ENCODE data around the gene MYMX.
A peak's percentile ranks its signal among the peaks of the same experiment; 100 is the strongest.

Gene MYMX

GRCh38 chr6:44220913-44221290, 4.2 kb downstream of the MYMX start:
- no peaks in the 10 kb centered on the region for H3K36me3 ChIP-seq (ENCODE audit: insufficient read depth, low read length)
- H3K4me1 ChIP-seq (ENCODE audit: insufficient read depth, low read length): peaks cover 51% of the 10 kb centered on the region
- no peak overlapping the region for H3K9ac ChIP-seq (ENCODE audit: low read depth, low read length)
- H3K9me3 ChIP-seq (ENCODE audit: control insufficient read depth, insufficient read depth, low read length): no peaks in the 10 kb centered on the region

GRCh38 chr6:44221291-44221960, 4.7 kb downstream of the MYMX start:
- H3K9ac ChIP-seq (ENCODE audit: low read depth, low read length): no peak overlapping the region
- H3K4me1 ChIP-seq (ENCODE audit: insufficient read depth, low read length): peaks cover 57% of the 10 kb centered on the region
- H3K36me3 ChIP-seq (ENCODE audit: insufficient read depth, low read length): no peaks in the 10 kb centered on the region
- no peaks in the 10 kb centered on the region for H3K9me3 ChIP-seq (ENCODE audit: control insufficient read depth, insufficient read depth, low read length)

GRCh38 chr6:44221961-44222335, 5.2 kb downstream of the MYMX start:
- no peak overlapping the region for H3K9ac ChIP-seq (ENCODE audit: low read depth, low read length)
- H3K9me3 ChIP-seq (ENCODE audit: control insufficient read depth, insufficient read depth, low read length): no peaks in the 10 kb centered on the region
- H3K4me1 ChIP-seq (ENCODE audit: insufficient read depth, low read length): peaks cover 57% of the 10 kb centered on the region
- H3K36me3 ChIP-seq (ENCODE audit: insufficient read depth, low read length): no peaks in the 10 kb centered on the region

GRCh38 chr6:44222486-44223318, 6.0 kb downstream of the MYMX start:
- Histone ChIP-seq H3K36me3 (ENCODE audit: insufficient read depth, low read length) (no peaks in the 10 kb centered on the region), H3K9ac (ENCODE audit: low read depth, low read length) (peak overlapping the region; percentile 49; the same call in 1 of the 2 replicates), H3K9me3 (ENCODE audit: control insufficient read depth, insufficient read depth, low read length) (no peaks in the 10 kb centered on the region), H3K4me1 (ENCODE audit: insufficient read depth, low read length) (peaks cover 54% of the 10 kb centered on the region)

- Histone ChIP-seq H3K9ac (ENCODE audit: low read depth, low read length) (peak within 1 kb of the TSS; percentile 55; the same call in 1 of the 2 replicates), H3K9me3 (ENCODE audit: control insufficient read depth, insufficient read depth, low read length) (no peaks in the 10 kb centered on the region), H3K36me3 (ENCODE audit: insufficient read depth, low read length) (no peaks in the 10 kb centered on the region), H3K4me1 (ENCODE audit: insufficient read depth, low read length) (peaks cover 47% of the 10 kb centered on the region; the same call in 1 of the 2 replicates)
These were observed 6.7 kb downstream of the MYMX start, which contains the start of gene SLC29A1 for GRCh38 chr6:44223319-44224028. SLC29A1 (plus strand) TSS chr6:44223595; CDS start chr6:44227314, 3,719 bp downstream.

GRCh38 chr6:44224029-44224964, 7.6 kb downstream of the MYMX start:
- Histone ChIP-seq H3K9ac (ENCODE audit: low read depth, low read length) (peak overlapping the region; percentile 55; the same call in 1 of the 2 replicates), H3K9me3 (ENCODE audit: control insufficient read depth, insufficient read depth, low read length) (no peaks in the 10 kb centered on the region), H3K4me1 (ENCODE audit: insufficient read depth, low read length) (peaks cover 46% of the 10 kb centered on the region; the same call in 1 of the 2 replicates), H3K36me3 (ENCODE audit: insufficient read depth, low read length) (no peaks in the 10 kb centered on the region; the same call in 1 of the 2 replicates)

- Histone ChIP-seq H3K9me3 (ENCODE audit: control insufficient read depth, insufficient read depth, low read length) (no peaks in the 10 kb centered on the region), H3K36me3 (ENCODE audit: insufficient read depth, low read length) (no peaks in the 10 kb centered on the region; the same call in 1 of the 2 replicates), H3K4me1 (ENCODE audit: insufficient read depth, low read length) (peaks cover 45% of the 10 kb centered on the region; the same call in 1 of the 2 replicates), H3K9ac (ENCODE audit: low read depth, low read length) (peak overlapping the region; percentile 55; the same call in 1 of the 2 replicates)
These were observed 8.2 kb downstream of the MYMX start for GRCh38 chr6:44224965-44225305.

- no peak overlapping the region for H3K9ac ChIP-seq (ENCODE audit: low read depth, low read length)
- peaks cover 43% of the 10 kb centered on the region; the same call in 1 of the 2 replicates for H3K4me1 ChIP-seq (ENCODE audit: insufficient read depth, low read length)
- no peaks in the 10 kb centered on the region for H3K9me3 ChIP-seq (ENCODE audit: control insufficient read depth, insufficient read depth, low read length)
- peaks cover 1% of the 10 kb centered on the region; the same call in 1 of the 2 replicates for H3K36me3 ChIP-seq (ENCODE audit: insufficient read depth, low read length)
These were observed 9.0 kb downstream of the MYMX start for GRCh38 chr6:44225579-44226325.

GRCh38 chr6:44226368-44227147, 9.8 kb downstream of the MYMX start:
- Histone ChIP-seq H3K36me3 (ENCODE audit: insufficient read depth, low read length) (peaks cover 4% of the 10 kb centered on the region; the same call in 1 of the 2 replicates), H3K9me3 (ENCODE audit: control insufficient read depth, insufficient read depth, low read length) (no peaks in the 10 kb centered on the region), H3K9ac (ENCODE audit: low read depth, low read length) (no peak overlapping the region), H3K4me1 (ENCODE audit: insufficient read depth, low read length) (peaks cover 37% of the 10 kb centered on the region; the same call in 1 of the 2 replicates)

GRCh38 chr6:44227148-44227793, 10.5 kb downstream of the MYMX start:
- peaks cover 32% of the 10 kb centered on the region; the same call in 1 of the 2 replicates for H3K4me1 ChIP-seq (ENCODE audit: insufficient read depth, low read length)

GRCh38 chr6:44228031-44228430, 11.3 kb downstream of the MYMX start:
- Histone ChIP-seq H3K9me3 (ENCODE audit: control insufficient read depth, insufficient read depth, low read length) (no peaks in the 10 kb centered on the region), H3K36me3 (ENCODE audit: insufficient read depth, low read length) (peaks cover 7% of the 10 kb centered on the region; the same call in 1 of the 2 replicates), H3K4me1 (ENCODE audit: insufficient read depth, low read length) (peaks cover 26% of the 10 kb centered on the region; the same call in 1 of the 2 replicates), H3K9ac (ENCODE audit: low read depth, low read length) (no peak overlapping the region)

More at GRCh38 chr6:44227148-44227793, 10.5 kb downstream of the MYMX start:
- Histone ChIP-seq H3K9me3 (ENCODE audit: control insufficient read depth, insufficient read depth, low read length) (no peaks in the 10 kb centered on the region), H3K9ac (ENCODE audit: low read depth, low read length) (no peak overlapping the region), H3K36me3 (ENCODE audit: insufficient read depth, low read length) (peaks cover 5% of the 10 kb centered on the region; the same call in 1 of the 2 replicates)

- Histone ChIP-seq H3K9me3 (ENCODE audit: control insufficient read depth, insufficient read depth, low read length) (no peaks in the 10 kb centered on the region), H3K9ac (ENCODE audit: low read depth, low read length) (no peak overlapping the region), H3K4me1 (ENCODE audit: insufficient read depth, low read length) (peaks cover 26% of the 10 kb centered on the region; the same call in 1 of the 2 replicates), H3K36me3 (ENCODE audit: insufficient read depth, low read length) (peaks cover 8% of the 10 kb centered on the region; the same call in 1 of the 2 replicates)
These were observed 11.7 kb downstream of the MYMX start for GRCh38 chr6:44228433-44228832.
